Gastrocnemius medialis (tissue), 4 donors: ENCODE measurements around the gene RFFL. TPM values are rescaled to one million over a fixed set of nuclear protein-coding genes. Genes with fewer than 3 reads are reported as not detected.

Experiments used
- ATAC-seq, 2 donors: fragments of 150-250 bp; one replicate each; pipeline ENCODE4 v1.9.1; 2016
- DNase-seq, 2 donors: peaks; one replicate each; pipeline ENCODE4 v3.0.0-alpha.2; 2019
- H3K27ac ChIP-seq, 4 donors: fragments of 200-600 bp; sonication (generic); 1 replicate in 1 of 4; 2 replicates in 3 of 4; pipeline ENCODE4 v1.5.1; 2016 to 2018; ENCODE audit warnings: mild to moderate bottlenecking in 2 of 4, moderate library complexity in 1 of 4
- H3K27me3 ChIP-seq, 3 donors: fragments of 200-600 bp; sonication (generic) in 2 of 3; 1 replicate in 1 of 3; 2 replicates in 2 of 3; pipeline versions ENCODE4 v1.5.1 to v1.6.0; 2016 to 2019; ENCODE audit warnings: mild to moderate bottlenecking in 1 of 3, moderate library complexity in 1 of 3
- H3K36me3 ChIP-seq, 2 donors: fragments of 200-600 bp; sonication (generic) in 1 of 2; one replicate each; pipeline ENCODE4 v1.5.1; 2017 to 2018
- H3K4me1 ChIP-seq, 2 donors: fragments of 200-600 bp; sonication (generic) in 1 of 2; one replicate each; pipeline ENCODE4 v1.5.1; 2016 to 2017; ENCODE audit warnings: mild to moderate bottlenecking in 2 of 2
- H3K4me3 ChIP-seq, 4 donors: fragments of 200-600 bp; sonication (generic) in 3 of 4; 1 replicate in 1 of 4; 2 replicates in 3 of 4; pipeline ENCODE4 v1.5.1; 2016 to 2019; ENCODE audit warnings: mild to moderate bottlenecking in 2 of 4
- H3K9me3 ChIP-seq, 3 donors: fragments of 200-600 bp; sonication (generic) in 2 of 3; 1 replicate in 1 of 3; 2 replicates in 2 of 3; pipeline ENCODE4 v1.5.1; 2016 to 2019
- POLR2A ChIP-seq, 2 donors: fragments of 450-650 bp; IDR thresholded peaks; one replicate each; pipeline ENCODE4 v1.6.1; 2017; ENCODE audit warnings: antibody characterized with exemption in 2 of 2, mild to moderate bottlenecking in 2 of 2, moderate library complexity in 2 of 2
- in situ Hi-C, 4 donors: fragments of 200-750 bp; cut with MboI; loops; one replicate each; pipeline versions ENCODE4 v1.15.0 to v1.8.0; 2017; ENCODE audit warnings: low sequenced_read_pairs in 4 of 4
- intact Hi-C: fragments of 100-400 bp; cut with DNase I; formaldehyde crosslinking; loops from one replicate; pipeline ENCODE4 v1.15.1; 2023; ENCODE audit warnings: low total_unique reads
- total RNA-seq, 4 donors: library from RNA; depleted of rRNA; stranded (reverse); fragments of >200 nt; gene quantifications; one replicate each; pipeline versions ENCODE4 v1.1.0 to v1.2.3, GENCODE V29; 2016
- TF ChIP-seq, protein P1 (sequence below), 5 experiments: fragments of 450-650 bp in 3 of 5; fragments of 200-600 bp in 2 of 5; sonication (generic) in 2 of 5; IDR thresholded peaks in 4 of 5; conservative IDR thresholded peaks in 1 of 5; 1 replicate in 4 of 5; 2 replicates in 1 of 5; pipeline ENCODE4 v1.5.1; 2016 to 2019; ENCODE audit warnings: antibody characterized with exemption in 5 of 5, mild to moderate bottlenecking in 3 of 5, moderate library complexity in 3 of 5

The RFFL gene
- total RNA-seq, 4 donors from 2014 or later: 17.4 to 65.7 (median 35.0) TPM

DNA sequence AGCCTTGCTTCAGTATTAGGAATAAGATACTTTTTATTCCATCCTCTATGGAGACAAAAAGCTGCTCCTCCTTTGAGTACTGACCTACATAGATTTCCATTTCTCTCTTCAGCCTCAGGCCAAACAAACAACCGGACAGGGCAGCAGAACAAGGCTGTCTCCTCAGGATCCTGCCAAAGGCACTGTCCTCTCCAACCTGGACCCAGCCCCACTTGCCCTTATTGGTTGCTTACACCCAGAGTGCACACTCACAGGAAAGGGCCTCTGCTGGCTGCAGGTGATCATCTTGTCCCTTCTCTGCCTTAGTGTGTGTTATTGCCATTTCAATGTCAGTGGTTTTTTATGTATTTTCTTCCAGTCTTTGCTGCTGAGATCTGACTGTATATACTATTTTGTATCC, 56.5 kb downstream of the RFFL start:
- Histone ChIP-seq H3K27me3 (no peaks in the 10 kb centered on the region), H3K4me3 (no peak overlapping the region), H3K4me1 (peaks cover under 1 to 7% of the 10 kb centered on the region in 2 donors), H3K36me3 (peaks cover 0 to 45% of the 10 kb centered on the region in 2 donors), H3K9me3 (no peaks in the 10 kb centered on the region), H3K27ac (peak overlapping the region in 1 of 4 donors; percentile 31)
- intact Hi-C loops (no loop called here), in situ Hi-C loops (loop anchor here in 1 of 4 donors (10.0 kb wide), 1 partner anchor 88 kb away; no protein-coding TSS in a partner anchor)
- TF ChIP-seq, protein P1, sequence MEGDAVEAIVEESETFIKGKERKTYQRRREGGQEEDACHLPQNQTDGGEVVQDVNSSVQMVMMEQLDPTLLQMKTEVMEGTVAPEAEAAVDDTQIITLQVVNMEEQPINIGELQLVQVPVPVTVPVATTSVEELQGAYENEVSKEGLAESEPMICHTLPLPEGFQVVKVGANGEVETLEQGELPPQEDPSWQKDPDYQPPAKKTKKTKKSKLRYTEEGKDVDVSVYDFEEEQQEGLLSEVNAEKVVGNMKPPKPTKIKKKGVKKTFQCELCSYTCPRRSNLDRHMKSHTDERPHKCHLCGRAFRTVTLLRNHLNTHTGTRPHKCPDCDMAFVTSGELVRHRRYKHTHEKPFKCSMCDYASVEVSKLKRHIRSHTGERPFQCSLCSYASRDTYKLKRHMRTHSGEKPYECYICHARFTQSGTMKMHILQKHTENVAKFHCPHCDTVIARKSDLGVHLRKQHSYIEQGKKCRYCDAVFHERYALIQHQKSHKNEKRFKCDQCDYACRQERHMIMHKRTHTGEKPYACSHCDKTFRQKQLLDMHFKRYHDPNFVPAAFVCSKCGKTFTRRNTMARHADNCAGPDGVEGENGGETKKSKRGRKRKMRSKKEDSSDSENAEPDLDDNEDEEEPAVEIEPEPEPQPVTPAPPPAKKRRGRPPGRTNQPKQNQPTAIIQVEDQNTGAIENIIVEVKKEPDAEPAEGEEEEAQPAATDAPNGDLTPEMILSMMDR (IDR thresholded peaks at IDR 0.05 in 4 of 5, conservative IDR thresholded peaks at IDR 0.05 in 1 of 5): no peak
- TF ChIP-seq POLR2A (IDR thresholded peaks at IDR 0.05): no peak
- no peak for ATAC-seq
- DNase-seq: no peak

DNA sequence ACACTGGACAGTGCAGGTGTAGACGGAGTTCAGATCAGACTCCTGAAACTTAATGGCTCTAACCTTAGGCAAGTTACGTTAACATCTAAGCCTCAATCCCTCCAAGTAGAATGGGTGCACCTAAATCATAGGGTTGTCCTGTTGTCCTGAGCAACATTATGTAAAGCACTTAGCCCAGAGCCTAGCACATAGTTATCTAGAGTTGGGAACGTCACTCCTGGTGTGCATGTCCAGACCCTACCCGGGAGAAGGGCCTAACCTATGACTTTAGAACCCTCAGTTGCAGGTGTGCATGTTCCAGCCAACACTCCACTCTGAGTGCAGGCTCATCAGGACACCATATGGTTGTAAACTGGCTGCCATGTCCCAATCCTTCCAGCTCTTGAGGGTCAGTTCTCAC, 57.2 kb downstream of the RFFL start:
- H3K4me1 ChIP-seq: peaks cover 0 to 3% of the 10 kb centered on the region in 2 donors
- ATAC-seq: no peak
- TF ChIP-seq, protein P1 (IDR thresholded peaks at IDR 0.05 in 4 of 5, conservative IDR thresholded peaks at IDR 0.05 in 1 of 5): no peak
- TF ChIP-seq POLR2A (IDR thresholded peaks at IDR 0.05): no peak
- no peaks in the 10 kb centered on the region for H3K27me3 ChIP-seq
- in situ Hi-C loops (loop anchor here in 1 of 4 donors (10.0 kb wide), 1 partner anchor 88 kb away; no protein-coding TSS in a partner anchor), intact Hi-C loops (no loop called here)
- peaks cover 0 to 51% of the 10 kb centered on the region in 2 donors for H3K36me3 ChIP-seq
- H3K9me3 ChIP-seq: no peaks in the 10 kb centered on the region
- DNase-seq: no peak
- H3K27ac ChIP-seq: no peak overlapping the region
- no peak overlapping the region for H3K4me3 ChIP-seq

DNA sequence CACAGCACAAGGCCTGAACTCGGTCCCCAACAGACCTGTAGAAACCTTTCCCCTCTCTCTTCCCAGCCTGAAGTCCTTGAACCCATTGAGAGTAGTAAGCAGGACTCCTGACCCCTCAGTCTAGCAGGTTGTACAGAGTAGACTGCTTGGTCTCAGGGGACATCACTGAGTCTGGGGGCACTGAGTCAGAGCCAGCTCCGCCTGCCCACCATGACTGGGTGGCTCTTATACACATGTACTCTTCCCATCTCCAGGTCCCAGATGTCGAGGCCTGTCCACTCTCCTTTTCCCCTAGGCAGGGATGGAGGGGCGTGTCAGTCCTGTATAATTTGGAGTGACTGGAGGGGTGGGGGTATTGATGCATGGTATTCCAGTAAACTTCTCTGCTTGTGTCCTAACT, 59.7 kb downstream of the RFFL start:
- peaks cover 0 to 55% of the 10 kb centered on the region in 2 donors for H3K36me3 ChIP-seq
- no peak overlapping the region for H3K4me3 ChIP-seq
- intact Hi-C loops (no loop called here), in situ Hi-C loops (loop anchor here in 1 of 4 donors (10.0 kb wide), 1 partner anchor 91 kb away; no protein-coding TSS in a partner anchor)
- H3K27ac ChIP-seq: no peak overlapping the region
- no peaks in the 10 kb centered on the region for H3K27me3 ChIP-seq
- no peaks in the 10 kb centered on the region for H3K9me3 ChIP-seq
- no peak for ATAC-seq
- H3K4me1 ChIP-seq: no peaks in the 10 kb centered on the region
- no peak for DNase-seq
- no peak for TF ChIP-seq POLR2A (IDR thresholded peaks at IDR 0.05)
- TF ChIP-seq, protein P1 (IDR thresholded peaks at IDR 0.05 in 4 of 5, conservative IDR thresholded peaks at IDR 0.05 in 1 of 5): no peak

DNA sequence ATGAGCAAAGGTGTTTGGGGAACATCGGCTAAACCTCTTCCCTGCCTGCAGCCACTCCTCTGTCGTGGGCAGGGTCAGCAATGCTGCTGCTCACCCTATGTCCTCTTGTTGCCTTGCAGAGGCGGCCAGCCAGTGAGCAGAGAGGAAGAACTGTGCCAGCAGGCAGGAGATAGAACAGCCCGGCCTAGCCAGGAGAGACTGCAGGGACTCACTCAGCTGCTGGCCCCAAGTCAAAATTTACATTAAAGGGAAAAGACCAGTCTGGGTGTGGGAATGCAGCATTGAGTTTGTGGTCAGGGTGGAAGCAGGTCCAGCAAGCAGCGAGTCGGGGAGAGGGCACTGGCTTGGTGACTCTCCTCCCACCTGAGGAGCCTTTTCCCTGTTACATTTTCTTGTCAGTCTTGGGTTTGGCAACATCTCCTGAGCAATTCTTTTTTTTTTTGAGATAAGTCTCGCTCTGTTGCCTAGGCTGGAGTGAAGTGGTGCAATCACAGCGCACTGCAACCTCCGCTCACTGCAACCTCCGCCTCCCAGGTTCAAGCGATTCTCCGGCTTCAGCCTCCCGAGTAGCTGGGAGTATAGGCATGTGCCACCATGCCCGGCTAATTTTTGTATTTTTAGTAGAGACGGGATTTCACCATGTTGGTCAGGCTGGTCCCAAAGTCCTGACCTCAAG, 60.5 kb downstream of the RFFL start:
- in situ Hi-C loops (loop anchor here in 1 of 4 donors (10.0 kb wide), 1 partner anchor 92 kb away; no protein-coding TSS in a partner anchor), intact Hi-C loops (no loop called here)
- no peak for ATAC-seq

More for the DNA sequence above, 60.5 kb downstream of the RFFL start:
- Histone ChIP-seq H3K27me3 (no peaks in the 10 kb centered on the region), H3K4me1 (no peaks in the 10 kb centered on the region), H3K4me3 (no peak overlapping the region), H3K27ac (no peak overlapping the region), H3K9me3 (no peaks in the 10 kb centered on the region), H3K36me3 (peaks cover 0 to 58% of the 10 kb centered on the region in 2 donors)
- DNase-seq: no peak
- TF ChIP-seq, protein P1 (IDR thresholded peaks at IDR 0.05 in 4 of 5, conservative IDR thresholded peaks at IDR 0.05 in 1 of 5): no peak
- TF ChIP-seq POLR2A (IDR thresholded peaks at IDR 0.05): no peak
